Esophagus (tissue), 2 donors: Measurements from ENCODE around the gene TNFSF8. TPM values are rescaled to one million over a fixed set of nuclear protein-coding genes. Genes with fewer than 3 reads are reported as not detected.
A peak's percentile ranks its signal among the peaks of the same experiment; 100 is the strongest.

Source experiments
- H3K27ac ChIP-seq, 2 donors: one replicate each; pipeline ENCODE4 v1.5.1; 2013; ENCODE audit warnings: low read depth in 2 of 2, mild to moderate bottlenecking in 2 of 2, inconsistent platforms in 1 of 2, low read length in 1 of 2, moderate library complexity in 1 of 2
- H3K27me3 ChIP-seq, 2 donors: one replicate each; pipeline ENCODE4 v1.6.1; 2013; ENCODE audit warnings: low read length in 2 of 2, control low read depth in 1 of 2, mild to moderate bottlenecking in 1 of 2; ENCODE audit not compliant: insufficient read depth in 2 of 2, control insufficient read depth in 1 of 2
- H3K36me3 ChIP-seq, 2 donors: one replicate each; pipeline ENCODE4 v1.6.1; 2013; ENCODE audit warnings: low read length in 1 of 2; ENCODE audit not compliant: control insufficient read depth in 2 of 2, insufficient read depth in 2 of 2
- H3K4me1 ChIP-seq, 2 donors: one replicate each; pipeline ENCODE4 v1.6.1; 2013; ENCODE audit warnings: low read length in 1 of 2; ENCODE audit not compliant: control insufficient read depth in 2 of 2, insufficient read depth in 2 of 2
- H3K4me3 ChIP-seq, 2 donors: one replicate each; pipeline ENCODE4 v1.5.1; 2013; ENCODE audit warnings: low read length in 2 of 2, mild to moderate bottlenecking in 2 of 2, low read depth in 1 of 2, moderate library complexity in 1 of 2
- H3K9me3 ChIP-seq, 2 donors: one replicate each; pipeline ENCODE4 v1.6.1; 2013; ENCODE audit warnings: mild to moderate bottlenecking in 2 of 2, low read depth in 1 of 2, low read length in 1 of 2, moderate library complexity in 1 of 2; ENCODE audit not compliant: control insufficient read depth in 2 of 2, insufficient read depth in 1 of 2
- WGBS, 2 donors: extraction: QIAGEN DNeasy Blood & Tissue Kit; methylation state at CpG; one replicate each; pipeline ENCODE4 v1.1.7; 2013; 5-methylcytosine and 5-hydroxymethylcytosine counted together
- polyA plus RNA-seq, 2 donors: library from polyadenylated mRNA; stranded (reverse); fragments of 200-250 nt; gene quantifications; one replicate each; pipeline ENCODE4 v1.2.3, GENCODE V29; 2013
- donor health status: healthy with polysubstance abuse.
- donor health status: Bipolar disorder and iron deficiency.

The TNFSF8 gene
- polyA plus RNA-seq, 2 donors: 0.18 to 0.47 TPM

- Histone ChIP-seq H3K9me3 (no peaks in the 10 kb centered on the region), H3K27ac (no peak overlapping the region), H3K4me3 (no peak overlapping the region), H3K36me3 (no peaks in the 10 kb centered on the region), H3K27me3 (no peaks in the 10 kb centered on the region), H3K4me1 (no peaks in the 10 kb centered on the region)
- 74% methylated on average over 4 of the region's 4 CpGs for WGBS, 2 donors
Observed at GRCh38 chr9:114938687-114939575, 8.5 kb upstream of the TNFSF8 start.

GRCh38 chr9:114937516-114937915 is 7.1 kb upstream of the TNFSF8 start:
- Histone ChIP-seq H3K4me1 (no peaks in the 10 kb centered on the region), H3K4me3 (no peak overlapping the region)

GRCh38 chr9:114936581-114936980 is 6.2 kb upstream of the TNFSF8 start:
- no peak overlapping the region for H3K27ac ChIP-seq
- H3K27me3 ChIP-seq: no peaks in the 10 kb centered on the region
- H3K9me3 ChIP-seq: no peaks in the 10 kb centered on the region
- H3K36me3 ChIP-seq: no peaks in the 10 kb centered on the region
- no peaks in the 10 kb centered on the region for H3K4me1 ChIP-seq
- no peak overlapping the region for H3K4me3 ChIP-seq
- 88 to 89% methylated on average over 1 of the region's 1 CpG for WGBS, 2 donors

More at GRCh38 chr9:114937516-114937915, 7.1 kb upstream of the TNFSF8 start:
- 85 to 90% methylated on average over 3 of the region's 3 CpGs for WGBS, 2 donors
- Histone ChIP-seq H3K27ac (no peak overlapping the region), H3K36me3 (no peaks in the 10 kb centered on the region), H3K27me3 (no peaks in the 10 kb centered on the region), H3K9me3 (no peaks in the 10 kb centered on the region)

- no peaks in the 10 kb centered on the region for H3K36me3 ChIP-seq
- 78 to 86% methylated on average over 3 of the region's 3 CpGs for WGBS, 2 donors
Observed at GRCh38 chr9:114935119-114935518, 4.7 kb upstream of the TNFSF8 start.

GRCh38 chr9:114932502-114932901 is 2.1 kb upstream of the TNFSF8 start:
- Histone ChIP-seq H3K27me3 (no peaks in the 10 kb centered on the region), H3K9me3 (no peaks in the 10 kb centered on the region), H3K4me1 (peaks cover 0 to 3% of the 10 kb centered on the region in 2 donors), H3K27ac (no peak overlapping the region), H3K4me3 (no peak overlapping the region), H3K36me3 (no peaks in the 10 kb centered on the region)
- WGBS, 2 donors: 78 to 79% methylated on average over 3 of the region's 3 CpGs

More at GRCh38 chr9:114935119-114935518, 4.7 kb upstream of the TNFSF8 start:
- no peaks in the 10 kb centered on the region for H3K27me3 ChIP-seq
- H3K9me3 ChIP-seq: no peaks in the 10 kb centered on the region
- no peak overlapping the region for H3K4me3 ChIP-seq
- H3K4me1 ChIP-seq: peaks cover 0 to 3% of the 10 kb centered on the region in 2 donors
- H3K27ac ChIP-seq: no peak overlapping the region

- 80 to 88% methylated on average over 5 of the region's 5 CpGs for WGBS, 2 donors
Observed at GRCh38 chr9:114931407-114931806, 1.0 kb upstream of the TNFSF8 start.

GRCh38 chr9:114929201-114929600 is 1.2 kb downstream of the TNFSF8 start:
- Histone ChIP-seq H3K36me3 (no peaks in the 10 kb centered on the region), H3K9me3 (no peaks in the 10 kb centered on the region), H3K27ac (peak overlapping the region in 1 of 2 donors; percentile 61), H3K27me3 (no peaks in the 10 kb centered on the region), H3K4me1 (peaks cover 0 to 3% of the 10 kb centered on the region in 2 donors), H3K4me3 (no peak overlapping the region)
- 64 to 72% methylated on average over 5 of the region's 5 CpGs for WGBS, 2 donors

More at GRCh38 chr9:114931407-114931806, 1.0 kb upstream of the TNFSF8 start:
- H3K4me1 ChIP-seq: peaks cover 0 to 3% of the 10 kb centered on the region in 2 donors
- no peak overlapping the region for H3K27ac ChIP-seq
- no peaks in the 10 kb centered on the region for H3K9me3 ChIP-seq
- H3K27me3 ChIP-seq: no peaks in the 10 kb centered on the region
- no peak overlapping the region for H3K4me3 ChIP-seq
- no peaks in the 10 kb centered on the region for H3K36me3 ChIP-seq

GRCh38 chr9:114928671-114929070 is 1.7 kb downstream of the TNFSF8 start:
- H3K27ac ChIP-seq: peak overlapping the region in 1 of 2 donors; percentile 13
- no peak overlapping the region for H3K4me3 ChIP-seq

GRCh38 chr9:114928136-114928535 is 2.3 kb downstream of the TNFSF8 start:
- Histone ChIP-seq H3K9me3 (no peaks in the 10 kb centered on the region), H3K27ac (no peak overlapping the region), H3K4me1 (peaks cover 0 to 3% of the 10 kb centered on the region in 2 donors), H3K27me3 (no peaks in the 10 kb centered on the region), H3K4me3 (no peak overlapping the region), H3K36me3 (no peaks in the 10 kb centered on the region)
- 86 to 89% methylated on average over 3 of the region's 3 CpGs for WGBS, 2 donors

More at GRCh38 chr9:114928671-114929070, 1.7 kb downstream of the TNFSF8 start:
- no peaks in the 10 kb centered on the region for H3K9me3 ChIP-seq
- WGBS, 2 donors: 45 to 72% methylated on average over 1 of the region's 1 CpG
- H3K27me3 ChIP-seq: no peaks in the 10 kb centered on the region
- H3K36me3 ChIP-seq: no peaks in the 10 kb centered on the region
- H3K4me1 ChIP-seq: peaks cover 0 to 3% of the 10 kb centered on the region in 2 donors
